KBM-7 (cell line): Measurements from ENCODE around the gene SLCO3A1.

ENCODE experiments used
- DNase-seq: peaks from one replicate; pipeline ENCODE4 v3.0.0-alpha.2; 2015
- in situ Hi-C: fragments of 300-500 bp; cut with MboI; formaldehyde crosslinking; loops from 2 replicates; pipeline ENCODE4 v1.14.3; 2020; ENCODE audit warnings: low sequenced_read_pairs, low pct_unique_long_range_greater_than_20kb, mixed read lengths

SLCO3A1 gene

DNA sequence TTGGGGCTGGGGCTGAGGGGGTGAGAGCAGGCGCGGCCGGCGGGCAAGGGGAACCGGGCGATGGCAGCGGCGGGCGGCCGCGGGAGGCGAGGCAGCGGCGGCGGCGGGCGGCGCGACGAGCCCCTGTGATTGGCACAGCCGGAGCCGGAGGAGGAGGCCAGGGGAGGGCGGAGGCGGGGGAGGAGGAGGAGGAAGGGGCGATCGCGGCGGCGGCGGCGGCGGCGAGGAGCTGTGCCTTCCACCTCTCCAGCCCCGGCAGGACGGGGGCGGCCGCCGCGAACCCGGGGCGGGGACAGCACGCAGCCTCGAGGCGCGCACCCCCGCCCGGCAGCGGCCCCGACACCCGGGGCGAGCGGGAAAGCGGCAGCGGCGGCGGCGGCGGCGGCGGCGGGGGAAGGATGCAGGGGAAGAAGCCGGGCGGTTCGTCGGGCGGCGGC, at the start of gene SLCO3A1:
Gene SLCO3A1, plus strand, starts transcription at position 198 of the 437 bp plus-strand sequence.
- DNase-seq, result peak; percentile 42
- in situ Hi-C loops, result no loop called here

DNA sequence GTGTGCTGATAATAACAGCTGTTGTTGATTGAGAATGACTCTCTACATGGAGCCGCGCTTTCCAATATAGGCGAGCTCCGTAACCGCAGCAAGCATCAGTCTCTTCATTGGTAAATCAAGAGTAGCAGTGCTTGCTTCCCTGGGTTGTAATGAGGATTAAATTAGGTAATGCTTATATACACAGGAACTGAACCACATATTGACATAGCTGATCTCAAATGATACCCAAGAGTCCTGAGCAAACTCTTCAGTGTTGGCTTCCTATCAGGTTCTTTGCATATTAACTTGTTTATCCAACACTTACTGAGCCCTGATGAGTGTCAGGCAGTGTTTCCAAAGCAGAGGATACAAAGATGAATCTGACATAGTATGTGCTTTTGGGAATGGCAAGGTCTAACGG, 46.4 kb upstream of the SLCO3A1 start:
- DNase-seq, result no peak
- in situ Hi-C loops, result no loop called here

DNA sequence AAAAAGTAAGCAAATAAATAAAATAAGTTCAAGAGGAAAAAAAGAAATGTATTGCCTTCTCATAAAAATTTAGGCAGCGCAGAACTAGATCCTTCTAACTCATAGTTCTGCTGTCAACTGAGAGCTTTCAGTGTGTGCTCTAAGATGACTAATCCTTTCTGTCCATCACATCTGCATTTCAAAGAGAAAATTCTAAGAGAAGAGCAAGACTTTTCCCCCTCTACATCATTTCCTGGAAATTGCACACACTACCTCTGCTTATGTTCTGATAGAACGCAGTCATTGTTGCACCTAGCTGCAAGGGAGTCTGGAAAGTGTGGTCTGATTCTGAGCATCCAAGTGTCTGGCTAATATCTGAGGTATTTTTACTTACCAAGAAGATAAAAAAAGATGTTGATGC, 39.6 kb upstream of the SLCO3A1 start:
- DNase-seq, result no peak
- in situ Hi-C loops, result no loop called here

DNA sequence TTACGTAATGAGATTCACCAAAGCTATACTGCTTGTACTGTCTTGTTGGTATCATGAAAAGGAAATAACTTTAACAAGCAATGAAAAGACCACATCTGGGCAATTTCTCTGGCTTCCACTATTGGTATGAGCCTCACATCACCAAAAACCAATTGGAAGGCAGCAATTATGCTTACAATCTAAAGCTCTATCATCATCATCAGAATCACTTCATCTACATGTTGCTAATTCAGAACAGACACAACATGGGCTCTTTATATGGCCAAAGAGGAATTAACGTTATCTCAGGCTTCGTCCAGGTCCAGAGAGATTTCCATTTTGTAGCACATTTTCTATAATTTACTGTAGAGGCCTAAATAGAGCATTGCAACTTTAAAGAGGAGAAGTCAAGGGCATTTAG, 36.6 kb upstream of the SLCO3A1 start:
- in situ Hi-C loops, result no loop called here
- no peak for DNase-seq

DNA sequence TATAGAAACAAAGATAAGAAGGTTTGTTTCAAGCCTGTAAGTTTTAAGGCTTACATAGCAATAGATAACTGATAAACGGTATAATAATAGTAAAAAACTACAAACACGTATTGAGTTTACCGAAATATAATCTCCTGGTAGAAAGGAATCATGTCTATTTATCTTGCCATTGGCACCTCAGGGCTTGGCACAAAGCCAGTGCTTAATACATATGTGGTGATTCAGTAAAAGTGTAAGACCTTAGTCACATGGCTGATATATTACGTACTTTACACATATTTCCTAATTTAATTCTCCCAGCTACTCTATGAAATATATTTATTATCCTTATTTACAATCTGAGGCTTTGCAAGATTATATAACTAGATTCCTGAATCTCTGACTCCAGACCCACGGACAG, 32.0 kb upstream of the SLCO3A1 start:
- in situ Hi-C loops, result no loop called here
- no peak for DNase-seq

DNA sequence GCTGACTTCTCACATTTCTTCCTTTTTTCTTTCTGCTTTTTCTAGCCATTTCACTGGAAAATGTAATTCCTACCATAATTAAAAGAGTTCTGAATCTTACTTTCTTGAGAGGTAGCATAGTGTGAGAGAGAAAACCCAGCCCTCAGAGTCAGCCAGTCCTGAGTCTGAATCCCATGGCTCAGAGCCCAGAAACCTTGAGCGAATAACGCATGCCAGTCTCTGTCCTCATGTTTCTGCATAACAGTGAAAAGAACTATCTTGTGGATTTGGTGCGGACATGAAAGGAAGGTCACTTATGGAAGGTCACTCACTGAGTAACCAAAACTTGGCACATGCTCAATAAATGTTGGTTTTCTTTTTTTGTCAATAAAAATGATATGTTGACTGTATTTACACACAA, 29.3 kb upstream of the SLCO3A1 start:
- in situ Hi-C loops, result no loop called here
- DNase-seq, result no peak

DNA sequence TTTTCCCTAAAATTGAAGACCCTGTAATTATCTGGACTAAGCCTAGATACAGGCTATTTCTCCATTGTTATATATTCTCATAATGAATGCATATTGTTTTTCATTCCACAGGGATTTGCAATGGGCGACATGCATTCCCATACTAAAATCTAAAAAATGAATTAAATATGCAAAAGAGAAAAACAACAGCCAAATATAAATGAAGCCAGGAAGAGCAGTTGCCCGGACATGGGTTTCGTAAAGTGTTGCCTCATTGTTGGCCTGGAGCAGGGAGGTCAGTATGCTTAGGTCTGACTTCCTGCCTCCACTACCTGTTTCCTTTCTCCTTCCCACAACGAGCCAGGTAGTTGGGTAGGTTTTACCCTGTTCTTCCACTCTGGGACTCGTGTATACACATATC, 27.1 kb upstream of the SLCO3A1 start:
- in situ Hi-C loops, result no loop called here
- DNase-seq, result no peak

DNA sequence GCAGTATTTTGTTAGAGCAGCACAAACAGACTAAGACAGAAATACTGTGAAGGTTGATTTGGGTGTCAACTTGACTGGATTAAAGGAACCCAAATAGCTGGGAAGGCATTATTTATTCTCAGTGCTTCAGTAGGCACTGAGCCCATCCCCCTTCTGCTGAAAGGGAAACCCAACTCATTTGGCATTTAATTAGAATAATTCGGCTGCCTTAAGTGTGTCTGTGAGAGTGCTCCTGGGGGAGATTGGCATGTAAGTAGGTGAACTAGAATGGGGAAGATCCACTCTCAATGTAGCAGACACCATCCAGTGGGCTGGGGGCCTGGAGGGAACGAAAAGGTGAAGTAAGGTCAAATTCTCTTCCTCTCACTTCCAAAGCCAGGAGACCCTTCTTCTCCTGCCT, 20.5 kb upstream of the SLCO3A1 start:
- no peak for DNase-seq
- in situ Hi-C loops, result no loop called here

DNA sequence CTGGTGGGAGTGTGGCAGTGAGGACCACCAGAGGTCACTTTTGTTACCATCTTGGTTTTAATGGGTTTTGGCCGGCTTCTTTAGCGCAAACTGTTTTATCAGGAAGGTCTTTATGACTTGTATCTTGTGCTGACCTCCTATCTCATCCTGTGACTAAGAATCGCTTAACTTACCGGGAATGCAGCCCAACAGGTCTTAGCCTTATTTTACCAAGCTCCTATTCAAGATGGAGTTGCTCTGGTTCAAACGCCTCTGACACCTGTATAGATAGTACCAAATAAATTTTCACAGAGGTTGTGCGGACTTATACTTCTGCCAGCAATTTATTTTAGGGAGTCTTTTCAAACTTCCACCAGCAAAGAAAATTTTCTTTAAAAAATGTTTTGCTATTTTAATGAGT, 13.6 kb upstream of the SLCO3A1 start:
- DNase-seq, result no peak
- in situ Hi-C loops, result no loop called here

DNA sequence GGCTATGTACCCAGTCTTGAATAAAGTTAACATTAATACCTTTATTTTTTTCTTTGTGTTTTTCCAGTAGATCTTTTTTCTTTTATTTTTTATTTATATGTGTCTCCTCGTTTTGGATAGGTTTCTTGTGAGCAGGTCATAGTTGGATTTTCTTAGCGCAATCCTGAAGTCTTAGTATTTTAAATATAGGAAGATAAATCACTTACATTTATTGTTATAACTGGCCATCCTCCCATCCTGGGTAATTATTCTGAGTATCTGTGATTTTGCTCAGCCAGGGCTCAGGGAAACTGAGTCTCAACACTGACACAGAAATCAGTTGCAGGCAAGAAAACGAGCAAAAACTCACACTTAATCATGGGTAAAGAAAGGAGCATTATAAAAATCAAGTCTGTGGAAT, 11.6 kb upstream of the SLCO3A1 start:
- in situ Hi-C loops, result no loop called here
- no peak for DNase-seq

DNA sequence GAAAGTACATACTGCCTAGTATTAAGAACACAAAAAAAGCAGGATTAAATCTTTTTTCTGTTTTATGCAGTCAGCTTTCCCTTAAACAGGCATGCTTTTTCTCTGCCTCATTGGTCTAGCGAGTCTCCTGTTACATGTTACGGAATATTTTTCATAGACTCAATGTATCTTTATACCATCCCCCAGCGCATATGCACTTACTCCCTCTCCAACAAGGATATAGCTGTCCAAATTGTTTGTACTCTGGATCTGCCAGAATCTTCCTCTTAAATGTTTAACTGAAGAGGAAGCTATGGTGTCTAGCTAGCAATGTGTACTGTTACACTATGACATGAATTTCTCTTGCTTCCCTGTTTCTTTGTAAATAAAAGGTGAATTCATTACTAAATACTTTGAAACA, 9.2 kb upstream of the SLCO3A1 start:
- in situ Hi-C loops, result no loop called here

DNA sequence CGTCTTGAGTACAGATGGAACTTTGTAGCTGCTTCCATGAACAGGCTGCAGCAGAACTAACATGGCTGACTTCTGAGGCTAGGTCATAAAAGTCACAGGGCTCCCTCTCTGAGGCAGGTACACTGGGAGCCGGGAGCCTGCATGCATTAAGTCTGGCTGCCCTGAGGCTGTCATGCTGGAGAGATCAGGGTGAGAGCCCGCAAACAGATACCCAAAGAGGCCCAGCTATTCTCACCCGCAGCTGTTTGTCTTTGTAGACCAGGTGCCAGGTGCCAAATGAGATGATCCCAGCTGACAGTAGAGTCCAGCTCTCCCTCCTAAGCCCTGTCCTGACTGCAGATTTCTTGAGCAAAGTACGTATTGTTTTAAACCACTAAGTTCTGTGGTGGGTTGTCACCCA, 8.6 kb upstream of the SLCO3A1 start:
- in situ Hi-C loops, result no loop called here
- no peak for DNase-seq

More for the DNA sequence above, 9.2 kb upstream of the SLCO3A1 start:
- no peak for DNase-seq

DNA sequence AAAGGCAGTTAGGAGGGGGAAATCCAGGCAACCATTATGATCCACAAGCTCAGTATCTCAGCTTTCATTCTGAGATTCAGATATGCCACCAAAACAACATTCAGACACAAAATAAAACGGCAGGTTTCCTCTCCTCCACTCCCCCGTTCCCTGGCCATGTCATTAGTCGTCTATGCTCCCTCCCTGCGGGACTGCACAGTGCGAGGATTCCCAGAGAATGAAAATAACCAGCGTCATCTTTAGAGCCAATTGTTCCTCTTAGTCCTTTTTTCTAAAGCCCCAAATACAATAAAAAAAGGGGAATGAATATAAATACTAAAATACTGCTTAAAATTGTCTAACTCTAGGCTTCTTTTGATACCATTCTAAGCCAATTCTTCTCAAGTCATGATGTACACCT, 7.8 kb upstream of the SLCO3A1 start:
- DNase-seq, result no peak
- in situ Hi-C loops, result no loop called here

DNA sequence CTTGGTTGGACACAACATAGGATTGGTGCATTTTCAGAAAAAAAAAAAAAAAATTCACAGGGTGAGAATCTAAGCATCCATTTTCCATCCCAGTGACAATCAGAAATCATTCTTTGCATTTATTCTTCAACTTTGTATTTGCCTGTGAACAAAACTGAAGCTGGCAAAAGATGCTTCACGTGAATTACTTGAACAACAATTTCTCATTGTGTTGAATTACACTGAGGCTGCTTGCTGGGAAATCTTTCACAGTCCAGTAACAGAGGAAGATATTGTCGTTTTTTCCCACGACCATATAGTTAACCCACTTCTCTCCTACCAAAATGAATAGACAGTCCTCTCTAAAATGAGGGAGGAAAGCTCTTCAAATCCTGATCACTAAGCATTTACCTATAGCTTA, 4.3 kb upstream of the SLCO3A1 start:
- no peak for DNase-seq
- in situ Hi-C loops, result no loop called here

DNA sequence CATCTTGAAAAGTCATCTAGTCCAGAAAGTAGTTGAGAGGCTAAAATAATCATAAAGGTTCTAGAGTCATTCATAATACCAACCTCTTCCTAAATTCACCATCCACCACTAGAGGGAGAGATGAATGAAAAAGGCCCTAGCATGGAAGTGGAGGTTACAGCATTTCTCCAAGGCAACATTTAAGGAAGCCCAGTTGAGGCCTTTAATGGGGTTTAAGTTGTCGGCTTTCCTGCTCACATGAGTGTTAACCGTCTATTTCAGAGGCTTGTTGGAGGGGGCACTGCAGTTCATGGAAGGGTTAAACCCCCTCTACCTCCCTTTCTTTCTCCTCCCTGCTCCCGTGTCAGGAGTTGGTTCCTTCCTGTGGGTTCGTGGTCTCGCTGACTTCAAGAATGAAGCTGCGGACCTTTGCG, 3.8 kb upstream of the SLCO3A1 start:
- DNase-seq, result peak; percentile 86
- in situ Hi-C loops, result no loop called here

DNA sequence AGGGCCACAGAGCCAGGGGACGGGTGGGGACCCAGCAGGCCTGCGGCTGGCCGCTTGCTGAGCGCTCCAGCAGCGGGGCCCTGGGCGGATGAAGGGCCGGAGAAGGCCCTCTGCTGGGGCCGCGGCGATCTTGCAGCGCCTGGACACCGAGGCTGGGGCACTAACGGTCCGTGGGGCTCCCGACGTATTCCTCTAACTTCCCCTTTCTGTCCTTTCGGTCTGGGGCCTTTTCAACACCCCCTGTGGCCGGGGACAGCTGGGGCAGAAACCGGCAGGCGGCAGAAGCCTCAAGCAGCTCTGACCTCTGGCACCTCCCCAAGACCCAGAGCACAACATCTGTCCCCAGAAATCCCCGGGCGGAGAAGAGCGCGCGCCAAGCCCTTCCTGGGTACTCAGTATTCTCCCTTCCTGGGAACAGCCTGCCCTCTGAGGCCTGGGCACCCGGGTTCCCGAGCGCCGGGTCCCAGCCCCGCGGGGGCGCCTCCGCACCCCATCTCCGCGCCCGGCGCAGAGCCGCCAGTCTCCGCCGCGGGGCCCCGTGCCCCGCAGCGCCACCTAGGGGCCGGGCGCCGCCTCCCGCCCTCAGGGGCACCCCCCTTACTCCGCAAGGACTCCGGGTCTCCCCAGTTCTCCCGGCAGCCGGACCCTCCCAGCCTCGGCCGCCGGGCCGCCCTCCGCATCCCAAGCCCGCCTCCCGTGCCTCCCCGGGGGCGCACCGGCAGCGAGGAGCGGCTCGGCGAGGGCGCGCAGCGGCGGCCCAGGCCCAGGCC, 582 bp upstream of the SLCO3A1 start:
- in situ Hi-C loops, result no loop called here
- peak; percentile 80 for DNase-seq

DNA sequence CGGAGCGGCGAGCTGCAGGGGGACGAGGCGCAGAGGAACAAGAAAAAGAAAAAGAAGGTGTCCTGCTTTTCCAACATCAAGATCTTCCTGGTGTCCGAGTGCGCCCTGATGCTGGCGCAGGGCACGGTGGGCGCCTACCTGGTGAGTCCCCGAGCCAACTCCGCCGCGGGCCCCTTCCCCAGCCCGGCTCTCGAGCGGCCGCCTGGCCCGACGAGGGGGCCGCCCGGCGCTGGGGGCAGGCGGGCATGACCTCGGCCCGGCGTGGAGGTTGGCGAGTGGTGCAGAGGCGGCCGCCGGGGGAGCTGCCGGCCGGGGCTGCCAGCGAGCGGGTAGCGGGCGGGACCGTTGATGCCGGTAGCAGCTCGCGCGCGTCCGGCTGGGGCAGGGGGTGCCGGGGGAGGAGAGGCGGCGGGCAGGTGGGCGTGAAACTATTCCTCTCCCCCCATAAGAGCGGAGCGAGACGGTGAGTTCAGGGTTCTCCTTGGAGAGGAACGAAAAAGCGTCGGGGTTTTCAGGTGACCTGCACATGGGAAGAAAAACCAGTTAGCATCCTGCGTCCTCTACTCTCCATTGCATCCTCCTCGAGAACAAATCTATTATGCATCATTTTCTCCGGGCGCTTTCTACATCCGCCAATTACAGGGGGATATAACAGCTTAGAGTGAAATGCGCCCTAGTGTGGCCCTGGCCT, 585 bp downstream of the SLCO3A1 start:
- in situ Hi-C loops, result no loop called here
- DNase-seq, result peak; percentile 24

DNA sequence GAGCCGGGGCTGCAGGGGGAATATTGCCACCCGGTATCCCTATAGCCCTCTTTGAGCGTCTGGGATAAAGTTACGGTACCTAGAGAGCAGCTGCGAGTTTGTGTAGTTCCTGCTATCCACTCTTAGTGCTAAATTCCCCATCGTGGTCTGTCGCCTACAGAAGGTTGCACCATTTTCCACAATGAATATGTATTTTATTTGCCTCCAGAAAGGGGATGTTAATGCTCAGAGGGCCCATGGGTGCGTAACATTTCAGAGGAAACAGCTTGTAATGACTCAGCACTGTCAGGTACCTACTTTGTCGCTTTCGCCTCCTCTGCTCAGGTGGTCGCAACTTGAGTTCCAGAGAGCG, 1.1 kb downstream of the SLCO3A1 start:
- in situ Hi-C loops, result no loop called here
- peak; percentile 34 for DNase-seq

DNA sequence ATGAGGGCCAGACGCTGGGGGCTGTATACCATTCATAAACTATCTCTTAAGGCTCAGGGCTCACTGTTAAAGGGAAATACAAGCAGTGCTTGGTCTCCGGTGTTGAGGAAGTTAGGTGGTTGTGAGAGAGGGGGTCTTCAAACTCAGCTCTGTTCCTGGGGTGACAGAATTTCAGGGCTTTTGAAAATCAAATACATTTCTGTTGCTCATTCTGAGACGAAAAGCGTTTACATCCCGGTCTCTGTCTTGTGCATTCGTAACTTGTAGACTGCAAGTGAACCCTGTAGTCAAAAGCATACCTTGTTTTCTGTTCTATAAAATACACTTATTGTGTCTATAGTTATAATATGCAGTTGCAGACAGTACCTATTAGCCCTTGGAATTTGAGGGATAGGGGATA, 1.7 kb downstream of the SLCO3A1 start:
- in situ Hi-C loops, result no loop called here

DNA sequence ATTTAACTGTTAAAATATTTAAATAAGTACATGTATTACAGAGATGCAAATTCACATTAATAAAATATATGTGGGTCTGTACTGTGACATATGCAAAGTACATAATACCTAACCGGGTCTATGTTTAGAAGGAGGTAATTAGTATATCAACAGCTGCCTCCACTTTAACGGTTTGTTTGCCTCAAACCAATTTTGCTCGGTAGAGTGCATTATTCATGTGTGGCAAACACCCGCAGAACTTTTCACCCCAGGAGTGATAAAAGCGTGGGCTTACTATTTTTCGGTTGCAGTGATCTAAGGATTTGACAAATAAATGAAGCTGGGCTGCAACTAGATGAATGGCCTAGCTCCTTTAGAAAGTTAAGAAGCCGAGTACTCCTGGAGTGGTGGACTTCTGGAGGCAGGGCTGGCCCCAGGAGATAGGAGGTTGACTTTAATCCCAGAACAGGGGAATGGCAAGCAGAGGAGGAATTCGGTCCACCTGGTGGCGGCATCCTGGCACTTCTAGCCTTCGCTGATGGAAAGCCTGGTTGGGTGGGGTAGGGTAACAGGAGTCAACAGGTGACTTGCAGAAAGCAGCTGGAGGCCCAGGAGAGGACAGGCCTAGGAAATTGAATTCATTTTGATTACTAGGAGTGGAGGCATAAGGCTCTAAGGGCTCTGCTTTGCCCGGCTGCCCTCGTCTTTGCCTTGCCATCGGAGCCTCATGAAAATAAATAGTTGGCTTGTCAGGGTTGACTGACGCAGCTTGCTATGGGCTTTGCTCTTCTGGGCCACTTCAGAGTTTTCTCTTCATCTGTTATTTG, 2.4 kb downstream of the SLCO3A1 start:
- in situ Hi-C loops, result no loop called here
- no peak for DNase-seq

More for the DNA sequence above, 1.7 kb downstream of the SLCO3A1 start:
- DNase-seq, result no peak
